ENCODE results near the gene ACTRT2.

- TF ChIP-seq NRF1 (conservative IDR thresholded peaks at IDR 0.05; ENCODE audit: low read depth, low read length), result no peak
- no peak for TF ChIP-seq RFX5 (IDR thresholded peaks at IDR 0.05; ENCODE audit: low read depth, low read length)
- no peak for TF ChIP-seq MTA3 (IDR thresholded peaks at IDR 0.05; ENCODE audit: borderline replicate concordance, low read length)
- TF ChIP-seq USF1 (IDR thresholded peaks at IDR 0.05; ENCODE audit: borderline replicate concordance, extremely low read length, insufficient read depth, low read depth, low read length), result no peak
- TF ChIP-seq EZH2 (IDR thresholded peaks at IDR 0.05; ENCODE audit: borderline replicate concordance, control insufficient read depth, low read depth, low read length), result no peak
- TF ChIP-seq EP300 (IDR thresholded peaks at IDR 0.05; ENCODE audit: borderline replicate concordance in 1 of 2, control insufficient read depth in 1 of 2, low read depth in 2 of 2, low read length in 2 of 2), result no peak
- TF ChIP-seq, protein P1, sequence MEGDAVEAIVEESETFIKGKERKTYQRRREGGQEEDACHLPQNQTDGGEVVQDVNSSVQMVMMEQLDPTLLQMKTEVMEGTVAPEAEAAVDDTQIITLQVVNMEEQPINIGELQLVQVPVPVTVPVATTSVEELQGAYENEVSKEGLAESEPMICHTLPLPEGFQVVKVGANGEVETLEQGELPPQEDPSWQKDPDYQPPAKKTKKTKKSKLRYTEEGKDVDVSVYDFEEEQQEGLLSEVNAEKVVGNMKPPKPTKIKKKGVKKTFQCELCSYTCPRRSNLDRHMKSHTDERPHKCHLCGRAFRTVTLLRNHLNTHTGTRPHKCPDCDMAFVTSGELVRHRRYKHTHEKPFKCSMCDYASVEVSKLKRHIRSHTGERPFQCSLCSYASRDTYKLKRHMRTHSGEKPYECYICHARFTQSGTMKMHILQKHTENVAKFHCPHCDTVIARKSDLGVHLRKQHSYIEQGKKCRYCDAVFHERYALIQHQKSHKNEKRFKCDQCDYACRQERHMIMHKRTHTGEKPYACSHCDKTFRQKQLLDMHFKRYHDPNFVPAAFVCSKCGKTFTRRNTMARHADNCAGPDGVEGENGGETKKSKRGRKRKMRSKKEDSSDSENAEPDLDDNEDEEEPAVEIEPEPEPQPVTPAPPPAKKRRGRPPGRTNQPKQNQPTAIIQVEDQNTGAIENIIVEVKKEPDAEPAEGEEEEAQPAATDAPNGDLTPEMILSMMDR (IDR thresholded peaks at IDR 0.05 in 2 of 3, conservative IDR thresholded peaks at IDR 0.05 in 1 of 3; ENCODE audit: control insufficient read depth in 2 of 3, extremely low read depth in 1 of 3, insufficient read depth in 1 of 3, low read depth in 3 of 3, low read length in 3 of 3), result no peak
- no peak for TF ChIP-seq MEF2B (IDR thresholded peaks at IDR 0.05; ENCODE audit: partially characterized antibody, poor library complexity, severe bottlenecking)
- no peak for TF ChIP-seq REST (IDR thresholded peaks at IDR 0.05; ENCODE audit: low read depth, low read length)
- no peak for TF ChIP-seq POLR2A (IDR thresholded peaks at IDR 0.05; ENCODE audit: low read depth, low read length)
- TF ChIP-seq ZNF207 (IDR thresholded peaks at IDR 0.05; ENCODE audit: borderline replicate concordance), result no peak
- no peak for TF ChIP-seq GABPA (IDR thresholded peaks at IDR 0.05; ENCODE audit: low read depth)
Measured at GRCh38 chr1:2982615-2983318, 38.5 kb upstream of the ACTRT2 start.

All from GM12878 (cell line).